Measurements from ENCODE around the gene RNF5. TPM values are rescaled to one million over a fixed set of nuclear protein-coding genes. Genes with fewer than 3 reads are reported as not detected.

Gene RNF5
- total RNA-seq, 1 experiment from 2014 or later, result 45.9 TPM

- Histone ChIP-seq H3K4me3 (replicated peaks in 1 of 2; ENCODE audit: low read depth in 1 of 2, low read length in 2 of 2) (no peak overlapping the region), H2AFZ (ENCODE audit: low read depth, low read length, poor library complexity, severe bottlenecking) (no peak overlapping the region), H3K27ac (ENCODE audit: low read depth, low read length) (no peak overlapping the region; the same call in 1 of the 2 replicates), H3K4me1 (ENCODE audit: control insufficient read depth in 1 of 2, insufficient read depth in 2 of 2, low read length in 2 of 2) (peaks cover 27 to 62% of the 10 kb centered on the region in 2 experiments), H3K9ac (ENCODE audit: low read length) (no peak overlapping the region; the same call in 1 of the 2 replicates), H3K79me2 (ENCODE audit: insufficient read depth, low read length) (peaks cover 13% of the 10 kb centered on the region), H3K9me2 (ENCODE audit: insufficient read depth) (no peaks in the 10 kb centered on the region), H4K20me1 (ENCODE audit: insufficient read depth) (no peaks in the 10 kb centered on the region), H3K4me2 (ENCODE audit: low read length) (peak overlapping the region; percentile 52), H3K9me3 (ENCODE audit: control insufficient read depth in 1 of 2, insufficient read depth in 1 of 2, low read depth in 1 of 2, low read length in 2 of 2) (no peaks in the 10 kb centered on the region), H3K36me3 (ENCODE audit: control insufficient read depth in 1 of 2, insufficient read depth in 2 of 2, low read length in 2 of 2) (peaks cover 0 to 2% of the 10 kb centered on the region in 2 experiments; a peak in 2 of 4 replicates), H3K27me3 (ENCODE audit: insufficient read depth, low read length) (no peaks in the 10 kb centered on the region)
- POLR2A ChIA-PET, result interaction anchor here (1.0 to 1.7 kb wide), 2 partner anchors 10 to 15 kb away, joined by 4 to 5 read pairs; no protein-coding TSS in a partner anchor
- TF ChIP-seq ZBTB33 (IDR thresholded peaks at IDR 0.05; ENCODE audit: extremely low read depth, insufficient replicate concordance, low read length) (no peak), ZNF274 (IDR thresholded peaks at IDR 0.05; ENCODE audit: low read depth, low read length) (no peak), CTCF (IDR thresholded peaks at IDR 0.05 in 2 of 3, conservative IDR thresholded peaks at IDR 0.05 in 1 of 3; ENCODE audit: borderline replicate concordance in 1 of 3, insufficient read depth in 1 of 3, low read depth in 2 of 3, low read length in 2 of 3) (no peak), ELF1 (IDR thresholded peaks at IDR 0.05; ENCODE audit: borderline replicate concordance, low read depth) (no peak), SIN3A (IDR thresholded peaks at IDR 0.05; ENCODE audit: low read depth) (no peak), EZH2phosphoT487 (IDR thresholded peaks at IDR 0.05; ENCODE audit: borderline replicate concordance) (no peak), EZH2 (IDR thresholded peaks at IDR 0.05) (no peak), SP1 (IDR thresholded peaks at IDR 0.05; ENCODE audit: low read depth) (no peak), RAD21 (IDR thresholded peaks at IDR 0.05; ENCODE audit: low read depth) (no peak), CEBPB (IDR thresholded peaks at IDR 0.05; ENCODE audit: low read depth) (no peak), POLR2AphosphoS5 (IDR thresholded peaks at IDR 0.05; ENCODE audit: low read depth, low read length) (no peak)
- TF ChIP-seq, protein P1, sequence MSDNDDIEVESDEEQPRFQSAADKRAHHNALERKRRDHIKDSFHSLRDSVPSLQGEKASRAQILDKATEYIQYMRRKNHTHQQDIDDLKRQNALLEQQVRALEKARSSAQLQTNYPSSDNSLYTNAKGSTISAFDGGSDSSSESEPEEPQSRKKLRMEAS (IDR thresholded peaks at IDR 0.05), result no peak
- CTCF ChIA-PET, result no interaction called here
- intact Hi-C loops (cut with micrococcal nuclease), result no loop called here
- ATAC-seq (no peak), DNase-seq (ENCODE audit: low read depth, low spot score) (no peak)
- RAD21 ChIA-PET (ENCODE audit: low non-redundant PET in 1 of 2, low total read pairs in 2 of 2, uncharacterized antibody in 2 of 2, unreplicated experiment in 2 of 2), result no interaction called here
- BruUV-seq (replicated peaks), result no TSS peak
Observed at GRCh38 chr6:32191696-32192607, 13.7 kb downstream of the RNF5 start.
